Thymus (tissue), 11 donors: ENCODE measurements around the gene TMEM184B. TPM values are rescaled to one million over a fixed set of nuclear protein-coding genes. Genes with fewer than 3 reads are reported as not detected.
"Not testable (repeated sequence)": the region's sequence is repeated elsewhere in the genome, so short reads cannot be mapped to it uniquely, and the experiment has no call there.

Experiments used
- DNase-seq, 9 donors: peaks; one replicate each; pipeline ENCODE4 v3.0.0-alpha.2; 2013; ENCODE audit warnings: low spot score in 9 of 9, low read depth in 6 of 9, missing footprints in 1 of 9
- H3K27ac ChIP-seq, 2 donors: one replicate each; pipeline ENCODE4 v1.5.1; 2013; ENCODE audit warnings: control low read depth in 1 of 2, low read depth in 1 of 2, low read length in 1 of 2, mild to moderate bottlenecking in 1 of 2, moderate library complexity in 1 of 2
- H3K27me3 ChIP-seq, 2 donors: one replicate each; pipeline ENCODE4 v1.5.1; 2013; ENCODE audit warnings: low read length in 1 of 2; ENCODE audit not compliant: control insufficient read depth in 2 of 2, insufficient read depth in 1 of 2
- H3K36me3 ChIP-seq, 2 donors: one replicate each; pipeline ENCODE4 v1.5.1; 2013; ENCODE audit warnings: low read length in 1 of 2, mild to moderate bottlenecking in 1 of 2, moderate library complexity in 1 of 2; ENCODE audit not compliant: control insufficient read depth in 2 of 2, insufficient read depth in 2 of 2
- H3K4me1 ChIP-seq, 2 donors: one replicate each; pipeline ENCODE4 v1.5.1; 2013; ENCODE audit warnings: low read length in 2 of 2; ENCODE audit not compliant: control insufficient read depth in 2 of 2, insufficient read depth in 2 of 2
- H3K4me3 ChIP-seq, 2 donors: one replicate each; pipeline ENCODE4 v1.5.1; 2013; ENCODE audit warnings: low read length in 2 of 2, control low read depth in 1 of 2, mild to moderate bottlenecking in 1 of 2
- H3K9me3 ChIP-seq, 2 donors: one replicate each; pipeline ENCODE4 v1.5.1; 2013; ENCODE audit warnings: low read length in 1 of 2, mild to moderate bottlenecking in 1 of 2; ENCODE audit not compliant: control insufficient read depth in 2 of 2, insufficient read depth in 1 of 2
- WGBS: extraction: QIAGEN DNeasy Blood & Tissue Kit; methylation state at CpG from one replicate; pipeline ENCODE4 v1.1.7; 2013; 5-methylcytosine and 5-hydroxymethylcytosine counted together
- polyA plus RNA-seq: library from polyadenylated mRNA; stranded (reverse); fragments of 200-250 nt; gene quantifications from one replicate; pipeline ENCODE4 v1.2.3, GENCODE V29; 2013
- total RNA-seq: library from RNA; stranded (reverse); fragments of 120-200 nt; gene quantifications from one replicate; pipeline ENCODE4 v1.2.4, GENCODE V29; 2013
- donor health status: healthy.

Gene TMEM184B
- total and polyA plus RNA-seq, 2 donors: 2.7 to 11.2 TPM

- Histone ChIP-seq H3K36me3 (peaks cover 0 to 14% of the 10 kb centered on the region in 2 donors), H3K9me3 (no peaks in the 10 kb centered on the region), H3K4me1 (no peaks in the 10 kb centered on the region), H3K4me3 (no peak overlapping the region), H3K27me3 (no peaks in the 10 kb centered on the region), H3K27ac (no peak overlapping the region)
- DNase-seq: no peak
- WGBS: 97% methylated on average over 9 of the region's 9 CpGs
Observed at GRCh38 chr22:38238519-38239071, 34.2 kb downstream of the TMEM184B start.

- 96% methylated on average over 8 of the region's 8 CpGs for WGBS
- Histone ChIP-seq H3K4me3 (no peak overlapping the region), H3K9me3 (no peaks in the 10 kb centered on the region), H3K36me3 (peaks cover 3 to 18% of the 10 kb centered on the region in 2 donors), H3K27me3 (no peaks in the 10 kb centered on the region), H3K4me1 (no peaks in the 10 kb centered on the region), H3K27ac (no peak overlapping the region)
- no peak for DNase-seq
Observed at GRCh38 chr22:38236786-38237185, 36.0 kb downstream of the TMEM184B start.

GRCh38 chr22:38235240-38235850 is 37.5 kb downstream of the TMEM184B start:
- H3K27ac ChIP-seq: no peak overlapping the region
- no peaks in the 10 kb centered on the region for H3K9me3 ChIP-seq
- WGBS: 97% methylated on average over 14 of the region's 14 CpGs
- H3K4me1 ChIP-seq: peaks cover 0 to 6% of the 10 kb centered on the region in 2 donors
- DNase-seq: no peak
- H3K27me3 ChIP-seq: no peaks in the 10 kb centered on the region
- peaks cover 12 to 18% of the 10 kb centered on the region in 2 donors for H3K36me3 ChIP-seq
- no peak overlapping the region for H3K4me3 ChIP-seq

- H3K4me3 ChIP-seq, H3K9me3 ChIP-seq, H3K4me1 ChIP-seq, H3K27me3 ChIP-seq, DNase-seq, H3K27ac ChIP-seq: not testable (repeated sequence)
- WGBS: 96% methylated on average over 10 of the region's 10 CpGs
- H3K36me3 ChIP-seq: peaks cover 14 to 20% of the 10 kb centered on the region in 2 donors
Observed at GRCh38 chr22:38233856-38234255, 39.0 kb downstream of the TMEM184B start.

- Histone ChIP-seq H3K27ac (no peak overlapping the region), H3K9me3 (no peaks in the 10 kb centered on the region), H3K36me3 (peaks cover 15 to 22% of the 10 kb centered on the region in 2 donors), H3K27me3 (no peaks in the 10 kb centered on the region), H3K4me3 (no peak overlapping the region), H3K4me1 (peaks cover 0 to 11% of the 10 kb centered on the region in 2 donors)
- WGBS: 96% methylated on average over 6 of the region's 6 CpGs
- no peak for DNase-seq
Observed at GRCh38 chr22:38233427-38233826, 39.4 kb downstream of the TMEM184B start.

GRCh38 chr22:38232196-38232595 is 40.6 kb downstream of the TMEM184B start:
- peaks cover 20 to 26% of the 10 kb centered on the region in 2 donors for H3K36me3 ChIP-seq
- H3K4me3 ChIP-seq: no peak overlapping the region
- 94% methylated on average over 8 of the region's 8 CpGs for WGBS
- no peaks in the 10 kb centered on the region for H3K9me3 ChIP-seq
- peaks cover 0 to 11% of the 10 kb centered on the region in 2 donors for H3K4me1 ChIP-seq
- H3K27ac ChIP-seq: no peak overlapping the region
- DNase-seq: no peak
- no peaks in the 10 kb centered on the region for H3K27me3 ChIP-seq

- 95% methylated on average over 9 of the region's 9 CpGs for WGBS
- H3K9me3 ChIP-seq: no peaks in the 10 kb centered on the region
- no peak overlapping the region for H3K4me3 ChIP-seq
- no peak for DNase-seq
- H3K4me1 ChIP-seq: peaks cover 0 to 11% of the 10 kb centered on the region in 2 donors
- no peaks in the 10 kb centered on the region for H3K27me3 ChIP-seq
- H3K27ac ChIP-seq: no peak overlapping the region
- H3K36me3 ChIP-seq: peaks cover 23 to 26% of the 10 kb centered on the region in 2 donors
Observed at GRCh38 chr22:38230916-38231315, 41.9 kb downstream of the TMEM184B start.

- DNase-seq: peak in 4 of 9 donors; percentile 13 to 57 (median 32)
- Histone ChIP-seq H3K4me3 (no peak overlapping the region), H3K27me3 (no peaks in the 10 kb centered on the region), H3K4me1 (peaks cover 0 to 11% of the 10 kb centered on the region in 2 donors), H3K9me3 (no peaks in the 10 kb centered on the region), H3K27ac (no peak overlapping the region), H3K36me3 (peaks cover 25 to 26% of the 10 kb centered on the region in 2 donors)
- 83% methylated on average over 15 of the region's 15 CpGs for WGBS
Observed at GRCh38 chr22:38230108-38230825, 42.5 kb downstream of the TMEM184B start.
